B cell (primary cell): ENCODE measurements around the gene KSR2. TPM values are rescaled to one million over a fixed set of nuclear protein-coding genes. Genes with fewer than 3 reads are reported as not detected.

Experiments
- ATAC-seq: fragments of 200-7000 bp; cut with Tn5 transposase; one replicate; pipeline ENCODE4 v1.10.0; 2021; ENCODE audit warnings: low read depth, mild to moderate bottlenecking, moderate number of reproducible peaks, moderate library complexity
- CTCF ChIA-PET: fragments of 350-600 bp; sonication (Branson Sonifier 250); formaldehyde crosslinking; loops from one replicate; lab custom pipeline; 2021; ENCODE audit warnings: antibody characterized with exemption, inconsistent platforms; lab: Charles Lee
- POLR2A ChIA-PET: fragments of 350-600 bp; sonication (Branson Sonifier 250); formaldehyde crosslinking; loops from one replicate; lab custom pipeline; 2021; ENCODE audit warnings: antibody characterized with exemption; lab: Charles Lee
- DNase-seq: peaks from one replicate; pipeline ENCODE4 v3.0.0; 2013
- H2AFZ ChIP-seq: 2 replicates; pipeline ENCODE4 v1.6.1; 2012; ENCODE audit warnings: mild to moderate bottlenecking, low read depth, low read length; ENCODE audit not compliant: insufficient read depth, poor library complexity, severe bottlenecking
- H3K27ac ChIP-seq, 2 donors: 1 replicate in 1 of 2; 2 replicates in 1 of 2; pipeline ENCODE4 v1.5.1; 2012 to 2013; ENCODE audit warnings: low read length in 2 of 2, mild to moderate bottlenecking in 2 of 2, moderate library complexity in 1 of 2
- H3K27me3 ChIP-seq, 4 experiments: fragments of 200-600 bp in 1 of 4; sonication (generic) in 1 of 4; replicated peaks in 1 of 4; 1 replicate in 2 of 4; 2 replicates in 2 of 4; pipeline versions ENCODE4 v1.6.1 to v1.7.0; 2013 to 2016; ENCODE audit warnings: low read length in 3 of 4, mild to moderate bottlenecking in 2 of 4, mixed read lengths in 1 of 4, moderate library complexity in 1 of 4; ENCODE audit not compliant: insufficient read depth in 4 of 4, control insufficient read depth in 3 of 4; ENCODE audit errors: control extremely low read depth in 1 of 4
- H3K36me3 ChIP-seq, 2 experiments: replicated peaks in 1 of 2; 1 replicate in 1 of 2; 2 replicates in 1 of 2; pipeline versions ENCODE4 v1.6.1 to v1.7.1; 2013; ENCODE audit warnings: low read length in 1 of 2; ENCODE audit not compliant: insufficient read depth in 2 of 2, control insufficient read depth in 1 of 2; ENCODE audit errors: control extremely low read depth in 1 of 2, extremely low read depth in 1 of 2
- H3K4me1 ChIP-seq, 2 donors: fragments of 200-600 bp in 1 of 2; sonication (generic) in 1 of 2; 1 replicate in 1 of 2; 2 replicates in 1 of 2; pipeline versions ENCODE4 v1.5.1 to v1.6.1; 2013 to 2017; ENCODE audit warnings: low read length in 2 of 2; ENCODE audit not compliant: control insufficient read depth in 2 of 2, insufficient read depth in 2 of 2
- H3K4me2 ChIP-seq: replicated peaks from 2 replicates; pipeline ENCODE3; 2012; ENCODE audit warnings: mild to moderate bottlenecking, low read depth, low read length; ENCODE audit not compliant: poor library complexity, severe bottlenecking
- H3K4me3 ChIP-seq, 5 experiments: fragments of 200-600 bp in 1 of 5; sonication (generic) in 1 of 5; 1 replicate in 3 of 5; 2 replicates in 2 of 5; pipeline versions ENCODE4 v1.5.1 to v1.7.0; 2011 to 2016; ENCODE audit warnings: low read length in 4 of 5, mild to moderate bottlenecking in 4 of 5, low read depth in 2 of 5, control low read depth in 1 of 5, moderate library complexity in 1 of 5; ENCODE audit not compliant: insufficient read depth in 1 of 5; ENCODE audit errors: control extremely low read depth in 1 of 5, extremely low read depth in 1 of 5
- H3K79me2 ChIP-seq: fragments of 200-600 bp; sonication (generic); one replicate; pipeline ENCODE4 v1.6.0; 2016; ENCODE audit warnings: low read length; ENCODE audit not compliant: control insufficient read depth, insufficient read depth
- H3K9ac ChIP-seq: fragments of 200-600 bp; sonication (generic); 2 replicates; pipeline ENCODE4 v1.6.1; 2017; ENCODE audit warnings: mild to moderate bottlenecking, low read length, moderate library complexity
- H3K9me3 ChIP-seq, 3 donors: one replicate each; pipeline versions ENCODE4 v1.6.1 to v1.7.1; 2013; ENCODE audit warnings: low read length in 2 of 3; ENCODE audit not compliant: control insufficient read depth in 2 of 3, insufficient read depth in 1 of 3; ENCODE audit errors: control extremely low read depth in 1 of 3
- H4K20me1 ChIP-seq: 2 replicates; pipeline ENCODE4 v1.6.0; 2012; ENCODE audit warnings: mild to moderate bottlenecking, low read length; ENCODE audit not compliant: insufficient read depth, control insufficient read depth, poor library complexity, severe bottlenecking
- H3K27ac Mint-ChIP-seq: one replicate; pipeline ENCODE4 v1.8.0; 2021; ENCODE audit warnings: mixed read lengths
- H3K27me3 Mint-ChIP-seq: one replicate; pipeline ENCODE4 v1.8.0; 2021; ENCODE audit warnings: mixed read lengths
- H3K4me1 Mint-ChIP-seq: one replicate; pipeline ENCODE4 v1.8.0; 2021; ENCODE audit warnings: mixed read lengths
- H3K4me3 Mint-ChIP-seq: one replicate; pipeline ENCODE4 v1.8.0; 2021; ENCODE audit warnings: mixed read lengths
- H3K9me3 Mint-ChIP-seq: one replicate; pipeline ENCODE4 v1.8.0; 2022; ENCODE audit warnings: mixed read lengths; ENCODE audit not compliant: insufficient read depth
- EZH2 ChIP-seq: IDR thresholded peaks from 2 replicates; pipeline ENCODE4 v1.6.1; 2012; ENCODE audit warnings: borderline replicate concordance, low read depth, mild to moderate bottlenecking, moderate library complexity, low read length; ENCODE audit not compliant: insufficient read depth, poor library complexity, severe bottlenecking
- WGBS: methylation state at CpG from one replicate; pipeline ENCODE4 v1.1.5; 2013; ENCODE audit warnings: missing lambda C conversion rate; ENCODE audit not compliant: insufficient coverage; 5-methylcytosine and 5-hydroxymethylcytosine counted together
- intact Hi-C: fragments of 100-400 bp; cut with micrococcal nuclease; formaldehyde crosslinking; loops from one replicate; pipeline ENCODE4 v1.10.0; 2022
- polyA plus RNA-seq: library from polyadenylated mRNA; depleted of rRNA; stranded (reverse); fragments of >200 nt; gene quantifications from 2 replicates; pipeline ENCODE4 v1.2.3, GENCODE V29; 2012
- total RNA-seq, 2 donors: library from RNA; stranded (reverse); fragments of 120-200 nt in 1 of 2; gene quantifications; 1 replicate in 1 of 2; 2 replicates in 1 of 2; pipeline versions ENCODE4 v1.2.3 to v1.2.4, GENCODE V29; 2013 to 2022
- TF ChIP-seq, protein P1 (sequence below): fragments of 200-600 bp; IDR thresholded peaks from one replicate; pipeline ENCODE4 v1.8.0; 2022; ENCODE audit warnings: antibody characterized with exemption, mild to moderate bottlenecking

The KSR2 gene
- total and polyA plus RNA-seq, 2 donors (not counting 1 experiment from before 2014, with no cell fraction given) = not detected

DNA sequence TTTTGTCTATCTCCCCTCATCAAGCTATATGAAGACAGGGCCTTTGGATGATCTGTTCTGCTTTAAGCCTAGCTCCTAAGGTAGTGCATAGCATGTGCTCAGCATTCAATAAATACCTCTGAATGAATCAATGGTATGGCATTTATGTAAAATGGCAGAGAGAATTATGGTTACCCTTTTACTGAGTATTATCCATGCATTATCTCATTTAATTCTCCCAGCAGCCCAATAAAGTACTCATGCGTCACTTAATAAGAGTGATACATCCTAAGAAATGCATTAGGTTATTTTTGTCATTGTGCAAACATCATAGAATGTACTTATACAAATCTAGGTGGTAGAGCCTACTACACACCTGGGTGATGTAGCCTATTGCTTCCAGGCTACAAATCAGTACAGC is 269.7 kb downstream of the KSR2 start:
- H4K20me1 ChIP-seq = no peaks in the 10 kb centered on the region
- no peak overlapping the region for H3K4me2 ChIP-seq
- H3K27me3 Mint-ChIP-seq = no peaks in the 10 kb centered on the region
- ATAC-seq (no peak), DNase-seq (no peak)
- H3K4me1 ChIP-seq = no peaks in the 10 kb centered on the region
- TF ChIP-seq, protein P1, sequence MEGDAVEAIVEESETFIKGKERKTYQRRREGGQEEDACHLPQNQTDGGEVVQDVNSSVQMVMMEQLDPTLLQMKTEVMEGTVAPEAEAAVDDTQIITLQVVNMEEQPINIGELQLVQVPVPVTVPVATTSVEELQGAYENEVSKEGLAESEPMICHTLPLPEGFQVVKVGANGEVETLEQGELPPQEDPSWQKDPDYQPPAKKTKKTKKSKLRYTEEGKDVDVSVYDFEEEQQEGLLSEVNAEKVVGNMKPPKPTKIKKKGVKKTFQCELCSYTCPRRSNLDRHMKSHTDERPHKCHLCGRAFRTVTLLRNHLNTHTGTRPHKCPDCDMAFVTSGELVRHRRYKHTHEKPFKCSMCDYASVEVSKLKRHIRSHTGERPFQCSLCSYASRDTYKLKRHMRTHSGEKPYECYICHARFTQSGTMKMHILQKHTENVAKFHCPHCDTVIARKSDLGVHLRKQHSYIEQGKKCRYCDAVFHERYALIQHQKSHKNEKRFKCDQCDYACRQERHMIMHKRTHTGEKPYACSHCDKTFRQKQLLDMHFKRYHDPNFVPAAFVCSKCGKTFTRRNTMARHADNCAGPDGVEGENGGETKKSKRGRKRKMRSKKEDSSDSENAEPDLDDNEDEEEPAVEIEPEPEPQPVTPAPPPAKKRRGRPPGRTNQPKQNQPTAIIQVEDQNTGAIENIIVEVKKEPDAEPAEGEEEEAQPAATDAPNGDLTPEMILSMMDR = no peak
- H3K4me3 Mint-ChIP-seq = no peak overlapping the region
- ChIA-PET POLR2A (no interaction called here), CTCF (no interaction called here)
- peaks cover 5% of the 10 kb centered on the region for H3K9me3 Mint-ChIP-seq
- no peak overlapping the region for H3K27ac Mint-ChIP-seq
- no peaks in the 10 kb centered on the region for H3K36me3 ChIP-seq
- intact Hi-C loops = no loop called here
- no peaks in the 10 kb centered on the region for H3K79me2 ChIP-seq
- no CpG with 5 or more reads among the region's 1 CpG for WGBS
- no peak overlapping the region for H2AFZ ChIP-seq
- H3K4me1 Mint-ChIP-seq = no peaks in the 10 kb centered on the region
- H3K27me3 ChIP-seq = no peaks in the 10 kb centered on the region
- no peak overlapping the region for H3K27ac ChIP-seq
- no peak overlapping the region for H3K9ac ChIP-seq
- H3K9me3 ChIP-seq = no peaks in the 10 kb centered on the region
- H3K4me3 ChIP-seq = no peak overlapping the region

DNA sequence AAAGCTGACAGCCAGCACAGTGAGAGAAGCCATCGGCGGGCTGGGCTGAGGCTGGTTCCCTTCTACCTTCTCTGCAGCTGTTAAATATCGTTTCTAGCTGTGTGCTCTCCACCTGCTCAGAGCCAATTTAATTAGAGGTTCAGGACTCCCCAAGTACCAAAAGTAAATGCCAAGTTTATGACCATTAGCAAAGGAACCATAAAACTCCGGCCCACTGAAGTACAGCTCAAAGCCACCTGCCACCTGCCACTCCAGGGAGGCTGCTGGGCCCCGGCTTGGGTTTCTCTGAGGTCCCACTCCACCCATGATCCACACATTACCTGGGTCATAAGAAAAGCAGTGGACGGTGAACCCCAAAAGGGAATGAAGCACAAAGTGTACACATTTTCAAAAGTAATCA is 272.8 kb downstream of the KSR2 start:
- no peaks in the 10 kb centered on the region for H3K79me2 ChIP-seq
- H3K27me3 ChIP-seq = no peaks in the 10 kb centered on the region
- peaks cover 8% of the 10 kb centered on the region for H3K9me3 Mint-ChIP-seq
- POLR2A ChIA-PET = no interaction called here
- no peaks in the 10 kb centered on the region for H4K20me1 ChIP-seq
- CTCF ChIA-PET = interaction anchor here (0.7 kb wide), 1 partner anchor 440 kb away, joined by 6 read pairs; the partner anchor contains the start of gene PEBP1
- H3K27ac ChIP-seq = no peak overlapping the region
- H3K4me1 ChIP-seq = no peaks in the 10 kb centered on the region
- H3K36me3 ChIP-seq = no peaks in the 10 kb centered on the region
- no peak overlapping the region for H3K4me3 Mint-ChIP-seq
- WGBS = 85% methylated on average over 5 of the region's 6 CpGs
- H2AFZ ChIP-seq = no peak overlapping the region
- H3K27ac Mint-ChIP-seq = no peak overlapping the region
- H3K4me3 ChIP-seq = no peak overlapping the region
- no peak for ATAC-seq
- no peaks in the 10 kb centered on the region for H3K4me1 Mint-ChIP-seq
- no peaks in the 10 kb centered on the region for H3K27me3 Mint-ChIP-seq
- TF ChIP-seq, protein P1 = no peak
- TF ChIP-seq EZH2 = no peak
- peaks cover 0 to 10% (median 2%) of the 10 kb centered on the region in 3 donors for H3K9me3 ChIP-seq
- no peak overlapping the region for H3K4me2 ChIP-seq
- intact Hi-C loops = no loop called here
- no peak overlapping the region for H3K9ac ChIP-seq
- no peak for DNase-seq
